Liver (tissue), 9 donors: ENCODE data around the gene OSBPL1A. TPM values are rescaled to one million over a fixed set of nuclear protein-coding genes. Genes with fewer than 3 reads are reported as not detected.
A peak's percentile ranks its signal among the peaks of the same experiment; 100 is the strongest.

Experiments used
- DNase-seq: peaks from one replicate; pipeline ENCODE4 v3.0.0-alpha.2; 2017; ENCODE audit warnings: low spot score
- H3K27ac ChIP-seq, 2 donors: one replicate each; pipeline ENCODE4 v1.7.0; 2013; ENCODE audit warnings: inconsistent platforms in 2 of 2, low read length in 2 of 2, control low read depth in 1 of 2, low read depth in 1 of 2, mild to moderate bottlenecking in 1 of 2
- H3K27me3 ChIP-seq, 4 donors: one replicate each; pipeline versions ENCODE4 v1.6.1 to v1.7.0; 2013; ENCODE audit warnings: low read length in 3 of 4, inconsistent platforms in 1 of 4, mild to moderate bottlenecking in 1 of 4, moderate library complexity in 1 of 4; ENCODE audit not compliant: control insufficient read depth in 4 of 4, insufficient read depth in 4 of 4
- H3K36me3 ChIP-seq, 4 donors: one replicate each; pipeline versions ENCODE4 v1.6.1 to v1.7.0; 2013; ENCODE audit warnings: low read length in 3 of 4, mild to moderate bottlenecking in 3 of 4, low read depth in 1 of 4, moderate library complexity in 1 of 4; ENCODE audit not compliant: control insufficient read depth in 4 of 4, insufficient read depth in 3 of 4
- H3K4me1 ChIP-seq, 4 donors: one replicate each; pipeline versions ENCODE4 v1.6.1 to v1.7.0; 2013; ENCODE audit warnings: low read length in 3 of 4, mild to moderate bottlenecking in 3 of 4, moderate library complexity in 1 of 4; ENCODE audit not compliant: control insufficient read depth in 4 of 4, insufficient read depth in 4 of 4
- H3K4me3 ChIP-seq, 3 donors: one replicate each; pipeline versions ENCODE4 v1.6.1 to v1.7.0; 2013; ENCODE audit warnings: low read length in 3 of 3, control low read depth in 1 of 3, low read depth in 1 of 3, mild to moderate bottlenecking in 1 of 3
- H3K9ac ChIP-seq, 2 donors: one replicate each; pipeline ENCODE4 v1.7.0; 2013; ENCODE audit warnings: low read length in 2 of 2, mild to moderate bottlenecking in 2 of 2, moderate library complexity in 2 of 2, control low read depth in 1 of 2, low read depth in 1 of 2
- H3K9me3 ChIP-seq, 4 donors: one replicate each; pipeline versions ENCODE4 v1.6.1 to v1.7.0; 2013; ENCODE audit warnings: low read length in 3 of 4; ENCODE audit not compliant: control insufficient read depth in 4 of 4
- EGR1 ChIP-seq, 2 donors: IDR thresholded peaks; 2 replicates each; pipeline ENCODE4 v1.6.1; 2016 to 2018; ENCODE audit warnings: antibody characterized with exemption in 2 of 2, low read depth in 2 of 2
- FOXA1 ChIP-seq: IDR thresholded peaks from 2 replicates; pipeline ENCODE4 v1.6.1; 2016; ENCODE audit warnings: antibody characterized with exemption
- FOXA2 ChIP-seq: IDR thresholded peaks from 2 replicates; pipeline ENCODE4 v1.6.1; 2016; ENCODE audit warnings: antibody characterized with exemption
- GABPA ChIP-seq, 2 donors: IDR thresholded peaks in 1 of 2; conservative IDR thresholded peaks in 1 of 2; 2 replicates each; pipeline ENCODE4 v1.6.1; 2016; ENCODE audit warnings: antibody characterized with exemption in 2 of 2, mild to moderate bottlenecking in 1 of 2, moderate library complexity in 1 of 2
- HNF4A ChIP-seq, 2 donors: conservative IDR thresholded peaks; 2 replicates each; pipeline ENCODE4 v1.6.1; 2016; ENCODE audit warnings: antibody characterized with exemption in 2 of 2, mild to moderate bottlenecking in 2 of 2
- HNF4G ChIP-seq: IDR thresholded peaks from 2 replicates; pipeline ENCODE4 v1.6.1; 2016; ENCODE audit warnings: antibody characterized with exemption
- JUND ChIP-seq, 2 donors: IDR thresholded peaks; 2 replicates each; pipeline ENCODE4 v1.6.1; 2016; ENCODE audit warnings: antibody characterized with exemption in 2 of 2
- MAX ChIP-seq: IDR thresholded peaks from 2 replicates; pipeline ENCODE4 v1.6.1; 2016; ENCODE audit warnings: antibody characterized with exemption
- RAD21 ChIP-seq, 2 donors: IDR thresholded peaks; 2 replicates each; pipeline ENCODE4 v1.6.1; 2016; ENCODE audit warnings: antibody characterized with exemption in 2 of 2, mild to moderate bottlenecking in 2 of 2
- RXRA ChIP-seq, 2 donors: IDR thresholded peaks; 2 replicates each; pipeline ENCODE4 v1.6.1; 2017 to 2018; ENCODE audit warnings: antibody characterized with exemption in 2 of 2, mild to moderate bottlenecking in 1 of 2
- SP1 ChIP-seq: IDR thresholded peaks from 2 replicates; pipeline ENCODE4 v1.6.1; 2018; ENCODE audit warnings: antibody characterized with exemption, mild to moderate bottlenecking
- YY1 ChIP-seq: IDR thresholded peaks from 2 replicates; pipeline ENCODE4 v1.6.1; 2016; ENCODE audit warnings: antibody characterized with exemption, mild to moderate bottlenecking
- ZBTB33 ChIP-seq: IDR thresholded peaks from 2 replicates; pipeline ENCODE4 v1.6.1; 2016; ENCODE audit warnings: antibody characterized with exemption
- WGBS: extraction: QIAGEN DNeasy Blood & Tissue Kit; methylation state at CpG from one replicate; pipeline ENCODE4 v1.1.7; 2013; 5-methylcytosine and 5-hydroxymethylcytosine counted together
- polyA plus RNA-seq, 2 donors: library from polyadenylated mRNA; stranded (reverse) in 1 of 2; unstranded in 1 of 2; fragments of 200-250 nt in 1 of 2; fragments of >200 nt in 1 of 2; fragmentation: Nextera tagmentation in 1 of 2; extraction: Ambion mirVana in 1 of 2; gene quantifications; one replicate each; pipeline versions ENCODE4 v1.2.1 to v1.2.3, GENCODE V29; 2013 to 2015
- total RNA-seq, 2 donors: library from RNA; depleted of rRNA; stranded (reverse); fragments of >200 nt; gene quantifications; one replicate each; pipeline ENCODE4 v1.2.3, GENCODE V29; 2014
- TF ChIP-seq, protein P1 (sequence below): fragments of 150-350 bp; IDR thresholded peaks from 2 replicates; pipeline ENCODE4 v1.5.1; 2017; ENCODE audit warnings: improper control_type of control experiment, low read depth, low read length; ENCODE audit not compliant: missing input control
- TF ChIP-seq, protein P2 (sequence below): IDR thresholded peaks from 2 replicates; pipeline ENCODE4 v1.6.1; 2016; ENCODE audit warnings: antibody characterized with exemption
- donor health status: healthy.
- donor health status: healthy.
- donor health status: healthy.
- donor health status: healthy.
- donor health status: healthy.

OSBPL1A gene
- total and polyA plus RNA-seq, 4 donors = 5.4 to 12.6 (median 8.9) TPM

- no peaks in the 10 kb centered on the region for H3K36me3 ChIP-seq
- no peaks in the 10 kb centered on the region for H3K9me3 ChIP-seq
- H3K27me3 ChIP-seq = no peaks in the 10 kb centered on the region
- peak within 1 kb of the TSS in 2 of 3 donors; percentile 13 to 57 for H3K4me3 ChIP-seq
- H3K27ac ChIP-seq = no peak within 1 kb of the TSS
- H3K4me1 ChIP-seq = peaks cover 0 to 20% (median 14%) of the 10 kb centered on the region in 4 donors
- TF ChIP-seq, protein P1, sequence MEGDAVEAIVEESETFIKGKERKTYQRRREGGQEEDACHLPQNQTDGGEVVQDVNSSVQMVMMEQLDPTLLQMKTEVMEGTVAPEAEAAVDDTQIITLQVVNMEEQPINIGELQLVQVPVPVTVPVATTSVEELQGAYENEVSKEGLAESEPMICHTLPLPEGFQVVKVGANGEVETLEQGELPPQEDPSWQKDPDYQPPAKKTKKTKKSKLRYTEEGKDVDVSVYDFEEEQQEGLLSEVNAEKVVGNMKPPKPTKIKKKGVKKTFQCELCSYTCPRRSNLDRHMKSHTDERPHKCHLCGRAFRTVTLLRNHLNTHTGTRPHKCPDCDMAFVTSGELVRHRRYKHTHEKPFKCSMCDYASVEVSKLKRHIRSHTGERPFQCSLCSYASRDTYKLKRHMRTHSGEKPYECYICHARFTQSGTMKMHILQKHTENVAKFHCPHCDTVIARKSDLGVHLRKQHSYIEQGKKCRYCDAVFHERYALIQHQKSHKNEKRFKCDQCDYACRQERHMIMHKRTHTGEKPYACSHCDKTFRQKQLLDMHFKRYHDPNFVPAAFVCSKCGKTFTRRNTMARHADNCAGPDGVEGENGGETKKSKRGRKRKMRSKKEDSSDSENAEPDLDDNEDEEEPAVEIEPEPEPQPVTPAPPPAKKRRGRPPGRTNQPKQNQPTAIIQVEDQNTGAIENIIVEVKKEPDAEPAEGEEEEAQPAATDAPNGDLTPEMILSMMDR = no peak
- TF ChIP-seq JUND (IDR thresholded peaks at IDR 0.05) = no peak
- TF ChIP-seq HNF4G = no peak
- peak; percentile 34 for TF ChIP-seq YY1
- TF ChIP-seq RAD21 (IDR thresholded peaks at IDR 0.05) = peak in 1 of 2 donors; percentile 24
- TF ChIP-seq SP1 = peak; percentile 25
- TF ChIP-seq, protein P2, sequence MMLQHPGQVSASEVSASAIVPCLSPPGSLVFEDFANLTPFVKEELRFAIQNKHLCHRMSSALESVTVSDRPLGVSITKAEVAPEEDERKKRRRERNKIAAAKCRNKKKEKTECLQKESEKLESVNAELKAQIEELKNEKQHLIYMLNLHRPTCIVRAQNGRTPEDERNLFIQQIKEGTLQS = no peak
- WGBS = 7% methylated on average over 63 of the region's 63 CpGs
- DNase-seq = peak; percentile 39
- H3K9ac ChIP-seq = peak within 1 kb of the TSS in 1 of 2 donors; percentile 63
Observed at GRCh38 chr18:24138789-24139616, 258.6 kb downstream of the OSBPL1A start, which contains the start of gene CABYR. Gene CABYR (plus strand): TSS chr18:24139062. CDS start chr18:24143115, 4,053 bp downstream.

DNA sequence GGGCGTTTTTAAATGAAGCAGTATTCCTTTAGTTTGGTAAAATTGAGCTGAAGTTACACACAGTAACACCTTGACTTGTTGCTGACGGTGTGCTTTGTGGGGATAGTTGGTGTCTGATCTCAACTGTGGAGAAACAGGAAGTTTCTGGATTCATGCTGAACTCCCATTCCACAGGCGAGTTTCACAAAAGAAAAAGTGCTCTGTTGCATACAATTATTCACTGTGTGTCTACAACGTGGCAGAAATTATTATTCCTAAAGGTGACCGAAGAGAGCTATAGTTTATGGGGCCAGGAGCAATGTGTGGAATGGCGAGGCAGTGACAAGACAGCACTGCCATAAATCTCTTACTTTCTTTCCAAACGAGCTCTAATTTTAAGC lies 259.2 kb downstream of the OSBPL1A start:
- H3K27ac ChIP-seq = no peak overlapping the region
- TF ChIP-seq MAX (no peak), RAD21 (IDR thresholded peaks at IDR 0.05) (no peak), HNF4A (conservative IDR thresholded peaks at IDR 0.05) (no peak), YY1 (no peak), GABPA (IDR thresholded peaks at IDR 0.05 in 1 of 2, conservative IDR thresholded peaks at IDR 0.05 in 1 of 2) (no peak)
- no peaks in the 10 kb centered on the region for H3K9me3 ChIP-seq
- peaks cover 0 to 20% (median 14%) of the 10 kb centered on the region in 4 donors for H3K4me1 ChIP-seq
- no peak for DNase-seq
- H3K4me3 ChIP-seq = peak overlapping the region in 2 of 3 donors; percentile 13 to 57
- 44% methylated on average over 7 of the region's 7 CpGs for WGBS
- peaks cover 0 to 4% (median 1%) of the 10 kb centered on the region in 4 donors for H3K36me3 ChIP-seq
- peak overlapping the region in 1 of 2 donors; percentile 63 for H3K9ac ChIP-seq
- no peaks in the 10 kb centered on the region for H3K27me3 ChIP-seq

- Histone ChIP-seq H3K36me3 (peaks cover 0 to 18% (median 12%) of the 10 kb centered on the region in 4 donors), H3K9me3 (no peaks in the 10 kb centered on the region), H3K4me3 (no peak overlapping the region), H3K4me1 (peaks cover 0 to 20% (median 14%) of the 10 kb centered on the region in 4 donors), H3K27ac (no peak overlapping the region), H3K9ac (no peak overlapping the region), H3K27me3 (no peaks in the 10 kb centered on the region)
- 34% methylated on average over 3 of the region's 3 CpGs for WGBS
- TF ChIP-seq JUND (IDR thresholded peaks at IDR 0.05) (peak in 1 of 2 donors; percentile 31), FOXA2 (peak; percentile 83), ZBTB33 (peak; percentile 16), YY1 (peak; percentile 25), HNF4A (conservative IDR thresholded peaks at IDR 0.05) (peak; percentile 10 to 30), RAD21 (IDR thresholded peaks at IDR 0.05) (no peak), RXRA (IDR thresholded peaks at IDR 0.05) (peak in 1 of 2 donors; percentile 45), FOXA1 (peak; percentile 72), EGR1 (IDR thresholded peaks at IDR 0.05; ENCODE audit: low read depth in 2 of 2) (no peak)
- TF ChIP-seq, protein P2 = no peak
- no peak for DNase-seq
Observed at GRCh38 chr18:24136967-24137373, 260.7 kb downstream of the OSBPL1A start.
